ENCODE results near the gene BACH2. TPM values are rescaled to one million over a fixed set of nuclear protein-coding genes. Genes with fewer than 3 reads are reported as not detected.

Gene BACH2
- total and polyA plus RNA-seq, 2 of the 4 experiments (the other 2 are of a cell fraction), result 1.3 to 1.4 TPM

- Histone ChIP-seq H2BK120ac (ENCODE audit: low read depth, low read length) (no peak overlapping the region), H3K27me3 (ENCODE audit: control insufficient read depth, insufficient read depth, low read length) (peaks cover 1% of the 10 kb centered on the region), H4K91ac (ENCODE audit: insufficient read depth, low read depth, low read length) (no peak overlapping the region), H2AK5ac (ENCODE audit: low read depth, low read length) (no peak overlapping the region), H2BK5ac (ENCODE audit: low read depth, low read length, poor library complexity, severe bottlenecking) (no peak overlapping the region), H3K4me2 (ENCODE audit: low read depth, low read length) (no peak overlapping the region), H3K36me3 (ENCODE audit: control insufficient read depth, insufficient read depth, low read length) (no peaks in the 10 kb centered on the region), H3K4me3 (ENCODE audit: insufficient read depth, low read depth, low read length) (no peak overlapping the region), H3K14ac (replicated peaks; ENCODE audit: low read depth, low read length) (no peak overlapping the region), H3K23ac (ENCODE audit: low read depth, low read length) (no peak overlapping the region), H2BK20ac (ENCODE audit: low read depth, low read length) (no peak overlapping the region), H2AFZ (replicated peaks; ENCODE audit: low read length, poor library complexity) (no peak overlapping the region), H3K27ac (ENCODE audit: insufficient read depth, low read length) (no peak overlapping the region), H2BK15ac (ENCODE audit: low read depth, low read length) (no peak overlapping the region), H4K5ac (ENCODE audit: low read depth, low read length) (no peak overlapping the region), H3K9me1 (ENCODE audit: insufficient read depth, low read length) (no peaks in the 10 kb centered on the region), H3K79me1 (ENCODE audit: low read depth in 1 of 2, low read length in 2 of 2) (no peaks in the 10 kb centered on the region), H3K56ac (ENCODE audit: extremely low read depth, insufficient read depth, low read length) (no peak overlapping the region), H2AK9ac (replicated peaks; ENCODE audit: low read depth, low read length, poor library complexity) (no peak overlapping the region), H4K8ac (ENCODE audit: low read depth in 2 of 2, low read length in 2 of 2) (no peak overlapping the region), H3K9me3 (ENCODE audit: control insufficient read depth, insufficient read depth, low read length) (no peaks in the 10 kb centered on the region), H3K18ac (ENCODE audit: low read depth, low read length) (no peak overlapping the region), H3K9ac (ENCODE audit: low read depth, low read length) (no peak overlapping the region), H3K4ac (ENCODE audit: low read depth, low read length) (no peak overlapping the region), H3K4me1 (ENCODE audit: control insufficient read depth, insufficient read depth, low read length) (no peaks in the 10 kb centered on the region), H4K20me1 (ENCODE audit: insufficient read depth, low read length) (no peaks in the 10 kb centered on the region)
- TF ChIP-seq POLR2A (IDR thresholded peaks at IDR 0.05; ENCODE audit: low read depth, low read length) (no peak), BHLHE40 (IDR thresholded peaks at IDR 0.05; ENCODE audit: low read depth, low read length) (no peak), SMC3 (IDR thresholded peaks at IDR 0.05; ENCODE audit: low read depth, low read length) (no peak), RFX5 (IDR thresholded peaks at IDR 0.05; ENCODE audit: low read depth, low read length) (no peak), RAD21 (IDR thresholded peaks at IDR 0.05; ENCODE audit: low read length) (no peak), FOS (IDR thresholded peaks at IDR 0.05; ENCODE audit: low read depth, low read length) (no peak), RCOR1 (IDR thresholded peaks at IDR 0.05; ENCODE audit: insufficient replicate concordance, low read length) (no peak), MAFK (IDR thresholded peaks at IDR 0.05; ENCODE audit: low read depth, low read length) (no peak), CTCF (conservative IDR thresholded peaks at IDR 0.05; ENCODE audit: low read depth, low read length) (no peak), CHD1 (IDR thresholded peaks at IDR 0.05; ENCODE audit: low read depth, low read length) (no peak), USF2 (IDR thresholded peaks at IDR 0.05; ENCODE audit: low read depth, low read length) (no peak), NFE2L2 (IDR thresholded peaks at IDR 0.05; ENCODE audit: low read depth, low read length) (no peak), CEBPB (IDR thresholded peaks at IDR 0.05; ENCODE audit: low read depth, low read length) (no peak), MAZ (IDR thresholded peaks at IDR 0.05; ENCODE audit: borderline replicate concordance, low read depth, low read length) (no peak), MXI1 (IDR thresholded peaks at IDR 0.05; ENCODE audit: borderline replicate concordance, low read depth, low read length) (no peak)
- TF ChIP-seq, protein P1, sequence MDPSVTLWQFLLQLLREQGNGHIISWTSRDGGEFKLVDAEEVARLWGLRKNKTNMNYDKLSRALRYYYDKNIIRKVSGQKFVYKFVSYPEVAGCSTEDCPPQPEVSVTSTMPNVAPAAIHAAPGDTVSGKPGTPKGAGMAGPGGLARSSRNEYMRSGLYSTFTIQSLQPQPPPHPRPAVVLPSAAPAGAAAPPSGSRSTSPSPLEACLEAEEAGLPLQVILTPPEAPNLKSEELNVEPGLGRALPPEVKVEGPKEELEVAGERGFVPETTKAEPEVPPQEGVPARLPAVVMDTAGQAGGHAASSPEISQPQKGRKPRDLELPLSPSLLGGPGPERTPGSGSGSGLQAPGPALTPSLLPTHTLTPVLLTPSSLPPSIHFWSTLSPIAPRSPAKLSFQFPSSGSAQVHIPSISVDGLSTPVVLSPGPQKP (IDR thresholded peaks at IDR 0.05; ENCODE audit: borderline replicate concordance, low read depth, low read length), result no peak
- CTCF ChIA-PET, result interaction anchor here (1.0 kb wide), 1 partner anchor 23 kb away, joined by 4 read pairs; no protein-coding TSS in a partner anchor
- in situ Hi-C loops (cut with MboI; ENCODE audit: low sequenced_read_pairs) (no loop called here), intact Hi-C loops (cut with micrococcal nuclease) (no loop called here), dilution Hi-C loops (cut with HindIII; ENCODE audit: low sequenced_read_pairs, unreplicated experiment) (no loop called here)
- WGBS, 2 experiments (ENCODE audit: extremely low coverage in 2 of 2, insufficient read length in 1 of 2), result 85% methylated on average over 3 of the region's 4 CpGs; no CpG with 5 or more reads in 1 of the 2 experiments
- POLR2A ChIA-PET (ENCODE audit: unreplicated experiment), result no interaction called here
- DNase-seq, result no peak
- ATAC-seq (ENCODE audit: low read depth), result no peak
- no TSS peak for BruUV-seq (replicated peaks)
These were observed 379.4 kb downstream of the BACH2 start for GRCh38 chr6:89917216-89917615.
